Measurements from ENCODE around the gene RBM18.

RBM18 gene

GRCh38 chr9:122265149-122265915 is 692 bp upstream of the RBM18 start:
- Histone ChIP-seq H3K36me3 (peaks cover 15 to 31% (median 25%) of the 10 kb centered on the region in 11 experiments), H3K9me3 (replicated peaks in 1 of 11) (no peaks in the 10 kb centered on the region), H3K4me2 (peak overlapping the region; percentile 83 to 98 (median 91)), H3K4me3 (peak overlapping the region; percentile 80 to 92 (median 82)), H3K4me1 (peaks cover 49 to 58% (median 53%) of the 10 kb centered on the region in 10 experiments), H3K27ac (peak overlapping the region; percentile 80 to 97 (median 91)), H3K27me3 (no peaks in the 10 kb centered on the region), H4K20me1 (peaks cover 0 to 33% (median 17%) of the 10 kb centered on the region in 11 experiments; a peak in 14 of 22 replicates), H3K9ac (peak overlapping the region; percentile 74 to 94 (median 90))
- TF ChIP-seq Cebpa-rat (IDR thresholded peaks at IDR 0.05), result no peak

GRCh38 chr9:122263699-122264349 is 816 bp downstream of the RBM18 start:
- Histone ChIP-seq H3K36me3 (peaks cover 30 to 42% (median 39%) of the 10 kb centered on the region in 11 experiments), H3K9me3 (replicated peaks in 1 of 11) (no peaks in the 10 kb centered on the region), H3K9ac (peak overlapping the region; percentile 74 to 94 (median 90)), H3K27ac (peak overlapping the region; percentile 80 to 97 (median 91)), H3K4me2 (peak overlapping the region; percentile 76 to 97 (median 91)), H3K4me1 (peaks cover 49 to 58% (median 53%) of the 10 kb centered on the region in 10 experiments), H4K20me1 (peaks cover 0 to 48% (median 23%) of the 10 kb centered on the region in 11 experiments; a peak in 16 of 22 replicates), H3K27me3 (no peaks in the 10 kb centered on the region), H3K4me3 (peak overlapping the region; percentile 80 to 92 (median 82))
- no peak for TF ChIP-seq Cebpa-rat (IDR thresholded peaks at IDR 0.05)

- H3K36me3 ChIP-seq, result peaks cover 48 to 59% (median 57%) of the 10 kb centered on the region in 11 experiments
- TF ChIP-seq Cebpa-rat (IDR thresholded peaks at IDR 0.05), result no peak
- H4K20me1 ChIP-seq, result peaks cover 3 to 63% (median 29%) of the 10 kb centered on the region in 11 experiments; a peak in 16 of 22 replicates
- H3K9ac ChIP-seq, result no peak overlapping the region
- no peak overlapping the region for H3K4me3 ChIP-seq
- no peaks in the 10 kb centered on the region for H3K9me3 ChIP-seq (replicated peaks in 1 of 11)
- peaks cover 34 to 43% (median 39%) of the 10 kb centered on the region in 10 experiments for H3K4me1 ChIP-seq
- H3K27me3 ChIP-seq, result no peaks in the 10 kb centered on the region
- H3K27ac ChIP-seq, result no peak overlapping the region
- H3K4me2 ChIP-seq, result peak overlapping the region in 10 of 11 experiments; percentile 6 to 97 (median 92); a peak in 12 of 22 replicates
Observed at GRCh38 chr9:122262073-122262472, 2.6 kb downstream of the RBM18 start.

GRCh38 chr9:122261469-122261881 is 3.2 kb downstream of the RBM18 start:
- H3K9me3 ChIP-seq (replicated peaks in 1 of 11), result no peaks in the 10 kb centered on the region
- H3K4me3 ChIP-seq, result no peak overlapping the region
- peaks cover 52 to 65% (median 62%) of the 10 kb centered on the region in 11 experiments for H3K36me3 ChIP-seq
- no peak for TF ChIP-seq Cebpa-rat (IDR thresholded peaks at IDR 0.05)
- peaks cover 3 to 69% (median 32%) of the 10 kb centered on the region in 11 experiments; a peak in 16 of 22 replicates for H4K20me1 ChIP-seq
- H3K27ac ChIP-seq, result peak overlapping the region in 1 of 11 experiments; percentile 23; a peak in 1 of 22 replicates
- H3K4me1 ChIP-seq, result peaks cover 28 to 39% (median 36%) of the 10 kb centered on the region in 10 experiments
- H3K9ac ChIP-seq, result no peak overlapping the region
- no peaks in the 10 kb centered on the region for H3K27me3 ChIP-seq
- H3K4me2 ChIP-seq, result peak overlapping the region in 9 of 11 experiments; percentile 6 to 97 (median 29); a peak in 10 of 22 replicates

GRCh38 chr9:122258886-122259415 is 5.7 kb downstream of the RBM18 start:
- H3K27me3 ChIP-seq, result no peaks in the 10 kb centered on the region
- H3K9me3 ChIP-seq (replicated peaks in 1 of 11), result no peaks in the 10 kb centered on the region
- no peak overlapping the region for H3K9ac ChIP-seq
- H4K20me1 ChIP-seq, result peaks cover 19 to 93% (median 43%) of the 10 kb centered on the region in 11 experiments; a peak in 19 of 22 replicates
- H3K36me3 ChIP-seq, result peaks cover 71 to 91% (median 86%) of the 10 kb centered on the region in 11 experiments
- peaks cover 19 to 27% (median 26%) of the 10 kb centered on the region in 10 experiments for H3K4me1 ChIP-seq
- H3K4me3 ChIP-seq, result no peak overlapping the region
- H3K4me2 ChIP-seq, result no peak overlapping the region
- no peak overlapping the region for H3K27ac ChIP-seq
- no peak for TF ChIP-seq Cebpa-rat (IDR thresholded peaks at IDR 0.05)

GRCh38 chr9:122256206-122256605 is 8.4 kb downstream of the RBM18 start:
- H3K4me1 ChIP-seq, result peaks cover 0 to under 1% (median 0%) of the 10 kb centered on the region in 10 experiments; a peak in 1 of 20 replicates
- no peak for TF ChIP-seq Cebpa-rat (IDR thresholded peaks at IDR 0.05)

GRCh38 chr9:122254761-122255160 is 9.9 kb downstream of the RBM18 start:
- H3K27me3 ChIP-seq, result no peaks in the 10 kb centered on the region
- TF ChIP-seq Cebpa-rat (IDR thresholded peaks at IDR 0.05), result no peak
- H3K9me3 ChIP-seq (replicated peaks in 1 of 11), result no peaks in the 10 kb centered on the region
- peaks cover 27 to 89% (median 44%) of the 10 kb centered on the region in 11 experiments; a peak in 19 of 22 replicates for H4K20me1 ChIP-seq
- no peak overlapping the region for H3K4me2 ChIP-seq
- H3K4me3 ChIP-seq, result no peak overlapping the region
- peaks cover 78 to 100% (median 99%) of the 10 kb centered on the region in 11 experiments for H3K36me3 ChIP-seq
- H3K4me1 ChIP-seq, result no peaks in the 10 kb centered on the region
- H3K27ac ChIP-seq, result no peak overlapping the region
- no peak overlapping the region for H3K9ac ChIP-seq

More at GRCh38 chr9:122256206-122256605, 8.4 kb downstream of the RBM18 start:
- no peak overlapping the region for H3K4me2 ChIP-seq
- H4K20me1 ChIP-seq, result peaks cover 33 to 97% (median 53%) of the 10 kb centered on the region in 11 experiments; a peak in 19 of 22 replicates
- H3K27ac ChIP-seq, result no peak overlapping the region
- no peak overlapping the region for H3K9ac ChIP-seq
- no peaks in the 10 kb centered on the region for H3K27me3 ChIP-seq
- H3K4me3 ChIP-seq, result no peak overlapping the region
- H3K36me3 ChIP-seq, result peaks cover 85 to 100% (median 99%) of the 10 kb centered on the region in 11 experiments
- no peaks in the 10 kb centered on the region for H3K9me3 ChIP-seq (replicated peaks in 1 of 11)

- Histone ChIP-seq H3K4me1 (no peaks in the 10 kb centered on the region), H3K27ac (no peak overlapping the region), H3K4me3 (no peak overlapping the region), H3K4me2 (no peak overlapping the region), H4K20me1 (peaks cover 21 to 89% (median 42%) of the 10 kb centered on the region in 11 experiments; a peak in 19 of 22 replicates), H3K27me3 (no peaks in the 10 kb centered on the region), H3K36me3 (peaks cover 78 to 100% (median 99%) of the 10 kb centered on the region in 11 experiments), H3K9ac (no peak overlapping the region), H3K9me3 (replicated peaks in 1 of 11) (no peaks in the 10 kb centered on the region)
- no peak for TF ChIP-seq Cebpa-rat (IDR thresholded peaks at IDR 0.05)
Observed at GRCh38 chr9:122252796-122253195, 11.8 kb downstream of the RBM18 start.
